ENCODE measurements around the gene LYZL4. TPM values are rescaled to one million over a fixed set of nuclear protein-coding genes. Genes with fewer than 3 reads are reported as not detected.

LYZL4 gene
- total and polyA plus RNA-seq, 2 of the 13 experiments (the other 11 are each of a cell fraction or from before 2014, with no cell fraction given): not detected

DNA sequence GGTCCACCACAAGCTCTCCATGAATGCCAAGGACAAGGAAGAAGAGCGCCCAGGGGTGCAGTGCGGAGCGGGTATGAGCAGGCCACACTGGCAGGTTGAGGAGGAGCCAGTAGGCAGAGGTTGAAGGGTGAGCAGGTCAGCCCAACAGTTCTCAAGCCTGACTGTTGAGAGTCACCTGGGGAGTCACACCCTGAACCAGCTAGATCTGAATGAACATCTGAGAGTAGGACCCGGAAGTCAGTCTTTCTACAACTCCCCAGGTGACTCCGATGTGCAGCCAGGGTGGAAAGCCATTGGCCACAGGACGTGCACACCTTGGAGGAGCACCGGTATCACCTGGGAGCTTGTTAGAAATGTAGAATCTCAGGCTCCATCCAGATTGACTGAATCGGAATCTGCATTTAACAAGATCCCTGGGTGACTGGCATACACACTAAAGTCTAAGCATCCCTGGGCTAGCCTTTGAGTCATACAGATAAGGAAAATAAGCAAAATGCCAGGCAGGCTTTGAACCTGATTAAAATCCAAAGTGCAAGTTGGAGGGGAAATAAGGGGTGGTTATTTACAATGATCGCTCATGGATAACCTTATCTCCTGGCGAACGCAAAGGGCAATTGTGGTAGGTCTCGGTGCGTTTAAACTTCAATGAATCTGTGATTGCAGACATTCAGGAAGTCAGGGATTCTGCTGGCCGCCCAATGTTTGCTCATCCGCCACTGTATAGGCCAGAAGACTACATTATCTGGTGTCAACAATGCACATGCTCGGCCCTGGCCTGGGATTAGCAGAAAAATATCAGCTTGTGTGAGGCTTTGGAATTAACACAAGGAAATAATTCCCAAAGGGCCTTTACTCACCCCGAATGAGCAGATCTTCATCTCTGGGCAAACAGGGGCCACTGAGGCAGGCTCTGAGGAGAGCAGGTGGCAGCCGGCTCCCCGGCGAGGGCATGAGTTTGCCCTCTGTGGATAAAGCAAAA lies 11.7 kb upstream of the LYZL4 start (continued):
- TF ChIP-seq, protein P1, sequence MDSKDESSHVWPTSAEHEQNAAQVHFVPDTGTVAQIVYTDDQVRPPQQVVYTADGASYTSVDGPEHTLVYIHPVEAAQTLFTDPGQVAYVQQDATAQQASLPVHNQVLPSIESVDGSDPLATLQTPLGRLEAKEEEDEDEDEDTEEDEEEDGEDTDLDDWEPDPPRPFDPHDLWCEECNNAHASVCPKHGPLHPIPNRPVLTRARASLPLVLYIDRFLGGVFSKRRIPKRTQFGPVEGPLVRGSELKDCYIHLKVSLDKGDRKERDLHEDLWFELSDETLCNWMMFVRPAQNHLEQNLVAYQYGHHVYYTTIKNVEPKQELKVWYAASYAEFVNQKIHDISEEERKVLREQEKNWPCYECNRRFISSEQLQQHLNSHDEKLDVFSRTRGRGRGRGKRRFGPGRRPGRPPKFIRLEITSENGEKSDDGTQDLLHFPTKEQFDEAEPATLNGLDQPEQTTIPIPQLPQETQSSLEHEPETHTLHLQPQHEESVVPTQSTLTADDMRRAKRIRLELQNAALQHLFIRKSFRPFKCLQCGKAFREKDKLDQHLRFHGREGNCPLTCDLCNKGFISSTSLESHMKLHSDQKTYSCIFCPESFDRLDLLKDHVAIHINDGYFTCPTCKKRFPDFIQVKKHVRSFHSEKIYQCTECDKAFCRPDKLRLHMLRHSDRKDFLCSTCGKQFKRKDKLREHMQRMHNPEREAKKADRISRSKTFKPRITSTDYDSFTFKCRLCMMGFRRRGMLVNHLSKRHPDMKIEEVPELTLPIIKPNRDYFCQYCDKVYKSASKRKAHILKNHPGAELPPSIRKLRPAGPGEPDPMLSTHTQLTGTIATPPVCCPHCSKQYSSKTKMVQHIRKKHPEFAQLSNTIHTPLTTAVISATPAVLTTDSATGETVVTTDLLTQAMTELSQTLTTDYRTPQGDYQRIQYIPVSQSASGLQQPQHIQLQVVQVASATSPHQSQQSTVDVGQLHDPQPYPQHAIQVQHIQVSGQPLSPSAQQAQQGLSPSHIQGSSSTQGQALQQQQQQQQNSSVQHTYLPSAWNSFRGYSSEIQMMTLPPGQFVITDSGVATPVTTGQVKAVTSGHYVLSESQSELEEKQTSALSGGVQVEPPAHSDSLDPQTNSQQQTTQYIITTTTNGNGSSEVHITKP (CRISPR knock-in tag; IDR thresholded peaks at IDR 0.05; ENCODE audit: low read depth): 0 out of 2 replicates have a peak, but pooled peaks have one; percentile 57
- TF ChIP-seq EHMT2 (IDR thresholded peaks at IDR 0.05; ENCODE audit: borderline replicate concordance, low read depth, low read length) (peak; percentile 90), HOXD1 (CRISPR knock-in tag; IDR thresholded peaks at IDR 0.05) (peak; percentile 88; the same call in 1 of the 2 replicates), ZNF547 (CRISPR knock-in tag; IDR thresholded peaks at IDR 0.05) (no peak), DNMT3B (CRISPR knock-in tag; conservative IDR thresholded peaks at IDR 0.05) (no peak), RARA (CRISPR knock-in tag; IDR thresholded peaks at IDR 0.05) (peak; percentile 73; the same call in 1 of the 2 replicates), JUND (CRISPR knock-in tag; IDR thresholded peaks at IDR 0.05) (peak; percentile 43; the same call in 1 of the 2 replicates), KDM5A (IDR thresholded peaks at IDR 0.05; ENCODE audit: borderline replicate concordance, low read length) (no peak), SP1 (IDR thresholded peaks at IDR 0.05) (no peak), SP1 (CRISPR knock-in tag; IDR thresholded peaks at IDR 0.05) (peak; percentile 8; the same call in 1 of the 2 replicates), GABPA (IDR thresholded peaks at IDR 0.05; ENCODE audit: low read depth, low read length) (no peak), GABPA (CRISPR knock-in tag; IDR thresholded peaks at IDR 0.05; ENCODE audit: low read depth) (peak; percentile 65), HMG20B (CRISPR knock-in tag; conservative IDR thresholded peaks at IDR 0.05) (peak; percentile 97), CCAR2 (optimal IDR thresholded peaks at IDR 0.05; ENCODE audit: low read depth, low read length) (peak; percentile 76), ZNF746 (CRISPR knock-in tag; IDR thresholded peaks at IDR 0.05) (peak; percentile 83; the same call in 1 of the 2 replicates), TFAP4 (IDR thresholded peaks at IDR 0.05; ENCODE audit: borderline replicate concordance, low read depth) (peak; percentile 57; the same call in 1 of the 2 replicates), IKZF5 (CRISPR knock-in tag; IDR thresholded peaks at IDR 0.05) (peak; percentile 85), ZKSCAN8 (CRISPR knock-in tag; IDR thresholded peaks at IDR 0.05; ENCODE audit: borderline replicate concordance) (no peak; the same call in 1 of the 2 replicates), KAT2B (IDR thresholded peaks at IDR 0.05; ENCODE audit: borderline replicate concordance, low read depth, low read length) (no peak), SETDB1 (CRISPR knock-in tag; IDR thresholded peaks at IDR 0.05; ENCODE audit: borderline replicate concordance) (no peak), RBAK (CRISPR knock-in tag; IDR thresholded peaks at IDR 0.05) (no peak; the same call in 1 of the 2 replicates), CREM (IDR thresholded peaks at IDR 0.05) (peak; percentile 95), CREM (CRISPR knock-in tag; IDR thresholded peaks at IDR 0.05) (no peak)
- TF ChIP-seq, protein P2, sequence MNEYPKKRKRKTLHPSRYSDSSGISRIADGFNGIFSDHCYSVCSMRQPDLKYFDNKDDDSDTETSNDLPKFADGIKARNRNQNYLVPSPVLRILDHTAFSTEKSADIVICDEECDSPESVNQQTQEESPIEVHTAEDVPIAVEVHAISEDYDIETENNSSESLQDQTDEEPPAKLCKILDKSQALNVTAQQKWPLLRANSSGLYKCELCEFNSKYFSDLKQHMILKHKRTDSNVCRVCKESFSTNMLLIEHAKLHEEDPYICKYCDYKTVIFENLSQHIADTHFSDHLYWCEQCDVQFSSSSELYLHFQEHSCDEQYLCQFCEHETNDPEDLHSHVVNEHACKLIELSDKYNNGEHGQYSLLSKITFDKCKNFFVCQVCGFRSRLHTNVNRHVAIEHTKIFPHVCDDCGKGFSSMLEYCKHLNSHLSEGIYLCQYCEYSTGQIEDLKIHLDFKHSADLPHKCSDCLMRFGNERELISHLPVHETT (CRISPR knock-in tag; conservative IDR thresholded peaks at IDR 0.05): no peak; the same call in 1 of the 2 replicates

All from HepG2 (cell line).